Measurements from ENCODE around the gene KIF3A. TPM values are rescaled to one million over a fixed set of nuclear protein-coding genes. Genes with fewer than 3 reads are reported as not detected.

The KIF3A gene
- total RNA-seq, 1 experiment from 2014 or later, result 15.2 TPM

- Histone ChIP-seq H2AFZ (no peak overlapping the region), H3K27ac (no peak overlapping the region), H3F3A (ENCODE audit: insufficient read depth, low read depth) (no peaks in the 10 kb centered on the region), H3K79me2 (ENCODE audit: low read depth) (no peaks in the 10 kb centered on the region), H3K4me3 (no peak overlapping the region), H3K9me2 (ENCODE audit: insufficient read depth) (no peaks in the 10 kb centered on the region), H3K4me1 (replicated peaks; ENCODE audit: insufficient read depth) (no peaks in the 10 kb centered on the region), H3K36me3 (ENCODE audit: low read depth) (no peaks in the 10 kb centered on the region), H4K20me1 (ENCODE audit: insufficient read depth) (no peaks in the 10 kb centered on the region), H3K27me3 (ENCODE audit: insufficient read depth, low read depth) (no peaks in the 10 kb centered on the region), H3K4me2 (no peak overlapping the region), H3K9me3 (ENCODE audit: insufficient read depth, low read depth) (no peaks in the 10 kb centered on the region)
- intact Hi-C loops (cut with micrococcal nuclease; ENCODE audit: unreplicated experiment), result no loop called here
- DNase-seq, result no peak
- no peak for TF ChIP-seq CTCF (conservative IDR thresholded peaks at IDR 0.05)
- no peak for TF ChIP-seq EZH2 (IDR thresholded peaks at IDR 0.05; ENCODE audit: low read depth)
- no TSS peak for BruUV-seq (replicated peaks)
- ChIA-PET POLR2A (ENCODE audit: unreplicated experiment) (no interaction called here), CTCF (no interaction called here)
These were observed 78.7 kb downstream of the KIF3A start for GRCh38 chr5:132658381-132659302.

- H3K9me2 ChIP-seq (ENCODE audit: insufficient read depth), result no peaks in the 10 kb centered on the region; the same call in 1 of the 2 replicates
- H3K36me3 ChIP-seq (ENCODE audit: low read depth), result no peaks in the 10 kb centered on the region
- intact Hi-C loops (cut with micrococcal nuclease; ENCODE audit: unreplicated experiment), result no loop called here
- H3K79me2 ChIP-seq (ENCODE audit: low read depth), result no peaks in the 10 kb centered on the region
- no TSS peak for BruUV-seq (replicated peaks)
- POLR2A ChIA-PET (ENCODE audit: unreplicated experiment), result no interaction called here
- TF ChIP-seq CTCF (conservative IDR thresholded peaks at IDR 0.05), result no peak
- TF ChIP-seq EZH2 (IDR thresholded peaks at IDR 0.05; ENCODE audit: low read depth), result no peak
- H3K9me3 ChIP-seq (ENCODE audit: insufficient read depth, low read depth), result no peaks in the 10 kb centered on the region
- no peaks in the 10 kb centered on the region for H4K20me1 ChIP-seq (ENCODE audit: insufficient read depth)
- H2AFZ ChIP-seq, result no peak within 1 kb of the TSS
- no peaks in the 10 kb centered on the region for H3K4me1 ChIP-seq (replicated peaks; ENCODE audit: insufficient read depth)
- CTCF ChIA-PET, result no interaction called here
- H3K4me3 ChIP-seq, result no peak within 1 kb of the TSS
- no peak for DNase-seq
- no peak within 1 kb of the TSS for H3K27ac ChIP-seq
- no peaks in the 10 kb centered on the region for H3F3A ChIP-seq (ENCODE audit: insufficient read depth, low read depth)
- no peaks in the 10 kb centered on the region for H3K27me3 ChIP-seq (ENCODE audit: insufficient read depth, low read depth)
- H3K4me2 ChIP-seq, result no peak within 1 kb of the TSS
These were observed 79.5 kb downstream of the KIF3A start, which contains the start of gene IL13 for GRCh38 chr5:132657676-132658380. TSS of gene IL13 (plus strand) at chr5:132658173. CDS start at chr5:132658187, 14 bp downstream.

- ChIA-PET CTCF (no interaction called here), POLR2A (ENCODE audit: unreplicated experiment) (no interaction called here)
- DNase-seq, result no peak
- H3K4me1 ChIP-seq (replicated peaks; ENCODE audit: insufficient read depth), result no peaks in the 10 kb centered on the region
- H4K20me1 ChIP-seq (ENCODE audit: insufficient read depth), result no peaks in the 10 kb centered on the region
- no peaks in the 10 kb centered on the region for H3F3A ChIP-seq (ENCODE audit: insufficient read depth, low read depth)
- no peak overlapping the region for H2AFZ ChIP-seq
- TF ChIP-seq EZH2 (IDR thresholded peaks at IDR 0.05; ENCODE audit: low read depth), result no peak
- no peak for TF ChIP-seq CTCF (conservative IDR thresholded peaks at IDR 0.05)
- H3K79me2 ChIP-seq (ENCODE audit: low read depth), result no peaks in the 10 kb centered on the region
- H3K9me2 ChIP-seq (ENCODE audit: insufficient read depth), result no peaks in the 10 kb centered on the region; the same call in 1 of the 2 replicates
- intact Hi-C loops (cut with micrococcal nuclease; ENCODE audit: unreplicated experiment), result no loop called here
- H3K36me3 ChIP-seq (ENCODE audit: low read depth), result no peaks in the 10 kb centered on the region
- no peaks in the 10 kb centered on the region for H3K9me3 ChIP-seq (ENCODE audit: insufficient read depth, low read depth)
- no peak overlapping the region for H3K27ac ChIP-seq
- H3K4me3 ChIP-seq, result no peak overlapping the region
- H3K4me2 ChIP-seq, result no peak overlapping the region
- BruUV-seq (replicated peaks), result no TSS peak
- H3K27me3 ChIP-seq (ENCODE audit: insufficient read depth, low read depth), result no peaks in the 10 kb centered on the region
These were observed 80.5 kb downstream of the KIF3A start for GRCh38 chr5:132656774-132657355.

Data from PC-9 (cell line).